Measurements from ENCODE around the gene TNFSF11. TPM values are rescaled to one million over a fixed set of nuclear protein-coding genes. Genes with fewer than 3 reads are reported as not detected.

The TNFSF11 gene
- total and polyA plus RNA-seq, 2 experiments from 2014 or later, result 9.9 TPM

DNA sequence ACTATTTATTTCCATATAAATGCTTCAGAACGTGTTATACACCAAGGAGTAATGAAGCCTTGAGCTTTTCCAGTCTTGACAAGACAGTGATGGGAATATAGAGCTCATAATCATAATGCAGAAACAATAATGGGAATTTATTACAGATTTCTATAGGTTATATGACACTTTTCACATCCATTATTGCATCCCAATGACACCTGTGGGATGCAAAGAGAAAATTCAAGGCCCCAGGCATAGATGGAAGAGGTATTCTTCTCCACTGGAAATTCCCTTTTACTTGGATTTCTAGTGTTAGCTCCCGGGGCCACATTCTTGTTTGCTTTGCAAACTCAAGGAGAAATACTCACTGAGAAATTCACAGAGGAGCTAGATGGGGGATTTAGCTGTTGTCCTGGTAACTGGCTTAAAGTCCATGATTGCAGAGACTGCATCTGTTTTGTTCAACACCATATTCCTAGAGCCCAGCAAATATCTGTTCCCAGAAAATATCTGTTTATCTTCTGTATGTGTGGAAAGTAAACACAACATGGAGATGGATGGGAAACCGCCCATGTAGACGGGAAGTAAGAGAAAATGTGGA, 30.6 kb upstream of the TNFSF11 start:
- Histone ChIP-seq H3K36me3 (ENCODE audit: insufficient read depth) (no peaks in the 10 kb centered on the region), H3K27me3 (ENCODE audit: insufficient read depth) (no peaks in the 10 kb centered on the region), H3K79me2 (replicated peaks; ENCODE audit: insufficient read depth) (no peaks in the 10 kb centered on the region), H3K4me2 (no peak overlapping the region), H3K27ac (ENCODE audit: low read depth) (no peak overlapping the region), H2AFZ (peak overlapping the region; percentile 30; the same call in 1 of the 2 replicates), H3K4me1 (ENCODE audit: insufficient read depth) (peaks cover 14% of the 10 kb centered on the region), H3K9me2 (ENCODE audit: insufficient read depth) (peaks cover 10% of the 10 kb centered on the region; the same call in 1 of the 2 replicates), H3F3A (replicated peaks; ENCODE audit: low read depth) (no peaks in the 10 kb centered on the region), H4K20me1 (replicated peaks; ENCODE audit: insufficient read depth) (no peaks in the 10 kb centered on the region), H3K4me3 (no peak overlapping the region)
- H3K27ac Mint-ChIP-seq, result no peak overlapping the region
- ATAC-seq (no peak), DNase-seq (ENCODE audit: low spot score) (peak; percentile 11)
- H3K4me1 Mint-ChIP-seq, result peaks cover 19% of the 10 kb centered on the region
- H3K4me3 Mint-ChIP-seq, result no peak overlapping the region
- no peaks in the 10 kb centered on the region for H3K9me3 Mint-ChIP-seq
- TF ChIP-seq JUNB (IDR thresholded peaks at IDR 0.05; ENCODE audit: unreplicated experiment), result no peak
- no peak for TF ChIP-seq POLR2AphosphoS5 (IDR thresholded peaks at IDR 0.05; ENCODE audit: low read depth)
- TF ChIP-seq NANOG (IDR thresholded peaks at IDR 0.05; ENCODE audit: borderline replicate concordance), result no peak
- TF ChIP-seq, protein P1, sequence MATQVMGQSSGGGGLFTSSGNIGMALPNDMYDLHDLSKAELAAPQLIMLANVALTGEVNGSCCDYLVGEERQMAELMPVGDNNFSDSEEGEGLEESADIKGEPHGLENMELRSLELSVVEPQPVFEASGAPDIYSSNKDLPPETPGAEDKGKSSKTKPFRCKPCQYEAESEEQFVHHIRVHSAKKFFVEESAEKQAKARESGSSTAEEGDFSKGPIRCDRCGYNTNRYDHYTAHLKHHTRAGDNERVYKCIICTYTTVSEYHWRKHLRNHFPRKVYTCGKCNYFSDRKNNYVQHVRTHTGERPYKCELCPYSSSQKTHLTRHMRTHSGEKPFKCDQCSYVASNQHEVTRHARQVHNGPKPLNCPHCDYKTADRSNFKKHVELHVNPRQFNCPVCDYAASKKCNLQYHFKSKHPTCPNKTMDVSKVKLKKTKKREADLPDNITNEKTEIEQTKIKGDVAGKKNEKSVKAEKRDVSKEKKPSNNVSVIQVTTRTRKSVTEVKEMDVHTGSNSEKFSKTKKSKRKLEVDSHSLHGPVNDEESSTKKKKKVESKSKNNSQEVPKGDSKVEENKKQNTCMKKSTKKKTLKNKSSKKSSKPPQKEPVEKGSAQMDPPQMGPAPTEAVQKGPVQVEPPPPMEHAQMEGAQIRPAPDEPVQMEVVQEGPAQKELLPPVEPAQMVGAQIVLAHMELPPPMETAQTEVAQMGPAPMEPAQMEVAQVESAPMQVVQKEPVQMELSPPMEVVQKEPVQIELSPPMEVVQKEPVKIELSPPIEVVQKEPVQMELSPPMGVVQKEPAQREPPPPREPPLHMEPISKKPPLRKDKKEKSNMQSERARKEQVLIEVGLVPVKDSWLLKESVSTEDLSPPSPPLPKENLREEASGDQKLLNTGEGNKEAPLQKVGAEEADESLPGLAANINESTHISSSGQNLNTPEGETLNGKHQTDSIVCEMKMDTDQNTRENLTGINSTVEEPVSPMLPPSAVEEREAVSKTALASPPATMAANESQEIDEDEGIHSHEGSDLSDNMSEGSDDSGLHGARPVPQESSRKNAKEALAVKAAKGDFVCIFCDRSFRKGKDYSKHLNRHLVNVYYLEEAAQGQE (IDR thresholded peaks at IDR 0.05; ENCODE audit: unreplicated experiment), result no peak
- no peak for TF ChIP-seq CREB1 (CRISPR knock-in tag; IDR thresholded peaks at IDR 0.05; ENCODE audit: low read depth)
- TF ChIP-seq EZH2phosphoT487 (IDR thresholded peaks at IDR 0.05; ENCODE audit: unreplicated experiment), result no peak
- TF ChIP-seq ZNF331 (CRISPR knock-in tag; IDR thresholded peaks at IDR 0.05; ENCODE audit: low read depth), result no peak
- TF ChIP-seq EZH2 (IDR thresholded peaks at IDR 0.05; ENCODE audit: low read depth, unreplicated experiment), result no peak
- TF ChIP-seq, protein P2, sequence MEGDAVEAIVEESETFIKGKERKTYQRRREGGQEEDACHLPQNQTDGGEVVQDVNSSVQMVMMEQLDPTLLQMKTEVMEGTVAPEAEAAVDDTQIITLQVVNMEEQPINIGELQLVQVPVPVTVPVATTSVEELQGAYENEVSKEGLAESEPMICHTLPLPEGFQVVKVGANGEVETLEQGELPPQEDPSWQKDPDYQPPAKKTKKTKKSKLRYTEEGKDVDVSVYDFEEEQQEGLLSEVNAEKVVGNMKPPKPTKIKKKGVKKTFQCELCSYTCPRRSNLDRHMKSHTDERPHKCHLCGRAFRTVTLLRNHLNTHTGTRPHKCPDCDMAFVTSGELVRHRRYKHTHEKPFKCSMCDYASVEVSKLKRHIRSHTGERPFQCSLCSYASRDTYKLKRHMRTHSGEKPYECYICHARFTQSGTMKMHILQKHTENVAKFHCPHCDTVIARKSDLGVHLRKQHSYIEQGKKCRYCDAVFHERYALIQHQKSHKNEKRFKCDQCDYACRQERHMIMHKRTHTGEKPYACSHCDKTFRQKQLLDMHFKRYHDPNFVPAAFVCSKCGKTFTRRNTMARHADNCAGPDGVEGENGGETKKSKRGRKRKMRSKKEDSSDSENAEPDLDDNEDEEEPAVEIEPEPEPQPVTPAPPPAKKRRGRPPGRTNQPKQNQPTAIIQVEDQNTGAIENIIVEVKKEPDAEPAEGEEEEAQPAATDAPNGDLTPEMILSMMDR (conservative IDR thresholded peaks at IDR 0.05; ENCODE audit: low read depth in 2 of 2), result no peak
- TF ChIP-seq, protein P3, sequence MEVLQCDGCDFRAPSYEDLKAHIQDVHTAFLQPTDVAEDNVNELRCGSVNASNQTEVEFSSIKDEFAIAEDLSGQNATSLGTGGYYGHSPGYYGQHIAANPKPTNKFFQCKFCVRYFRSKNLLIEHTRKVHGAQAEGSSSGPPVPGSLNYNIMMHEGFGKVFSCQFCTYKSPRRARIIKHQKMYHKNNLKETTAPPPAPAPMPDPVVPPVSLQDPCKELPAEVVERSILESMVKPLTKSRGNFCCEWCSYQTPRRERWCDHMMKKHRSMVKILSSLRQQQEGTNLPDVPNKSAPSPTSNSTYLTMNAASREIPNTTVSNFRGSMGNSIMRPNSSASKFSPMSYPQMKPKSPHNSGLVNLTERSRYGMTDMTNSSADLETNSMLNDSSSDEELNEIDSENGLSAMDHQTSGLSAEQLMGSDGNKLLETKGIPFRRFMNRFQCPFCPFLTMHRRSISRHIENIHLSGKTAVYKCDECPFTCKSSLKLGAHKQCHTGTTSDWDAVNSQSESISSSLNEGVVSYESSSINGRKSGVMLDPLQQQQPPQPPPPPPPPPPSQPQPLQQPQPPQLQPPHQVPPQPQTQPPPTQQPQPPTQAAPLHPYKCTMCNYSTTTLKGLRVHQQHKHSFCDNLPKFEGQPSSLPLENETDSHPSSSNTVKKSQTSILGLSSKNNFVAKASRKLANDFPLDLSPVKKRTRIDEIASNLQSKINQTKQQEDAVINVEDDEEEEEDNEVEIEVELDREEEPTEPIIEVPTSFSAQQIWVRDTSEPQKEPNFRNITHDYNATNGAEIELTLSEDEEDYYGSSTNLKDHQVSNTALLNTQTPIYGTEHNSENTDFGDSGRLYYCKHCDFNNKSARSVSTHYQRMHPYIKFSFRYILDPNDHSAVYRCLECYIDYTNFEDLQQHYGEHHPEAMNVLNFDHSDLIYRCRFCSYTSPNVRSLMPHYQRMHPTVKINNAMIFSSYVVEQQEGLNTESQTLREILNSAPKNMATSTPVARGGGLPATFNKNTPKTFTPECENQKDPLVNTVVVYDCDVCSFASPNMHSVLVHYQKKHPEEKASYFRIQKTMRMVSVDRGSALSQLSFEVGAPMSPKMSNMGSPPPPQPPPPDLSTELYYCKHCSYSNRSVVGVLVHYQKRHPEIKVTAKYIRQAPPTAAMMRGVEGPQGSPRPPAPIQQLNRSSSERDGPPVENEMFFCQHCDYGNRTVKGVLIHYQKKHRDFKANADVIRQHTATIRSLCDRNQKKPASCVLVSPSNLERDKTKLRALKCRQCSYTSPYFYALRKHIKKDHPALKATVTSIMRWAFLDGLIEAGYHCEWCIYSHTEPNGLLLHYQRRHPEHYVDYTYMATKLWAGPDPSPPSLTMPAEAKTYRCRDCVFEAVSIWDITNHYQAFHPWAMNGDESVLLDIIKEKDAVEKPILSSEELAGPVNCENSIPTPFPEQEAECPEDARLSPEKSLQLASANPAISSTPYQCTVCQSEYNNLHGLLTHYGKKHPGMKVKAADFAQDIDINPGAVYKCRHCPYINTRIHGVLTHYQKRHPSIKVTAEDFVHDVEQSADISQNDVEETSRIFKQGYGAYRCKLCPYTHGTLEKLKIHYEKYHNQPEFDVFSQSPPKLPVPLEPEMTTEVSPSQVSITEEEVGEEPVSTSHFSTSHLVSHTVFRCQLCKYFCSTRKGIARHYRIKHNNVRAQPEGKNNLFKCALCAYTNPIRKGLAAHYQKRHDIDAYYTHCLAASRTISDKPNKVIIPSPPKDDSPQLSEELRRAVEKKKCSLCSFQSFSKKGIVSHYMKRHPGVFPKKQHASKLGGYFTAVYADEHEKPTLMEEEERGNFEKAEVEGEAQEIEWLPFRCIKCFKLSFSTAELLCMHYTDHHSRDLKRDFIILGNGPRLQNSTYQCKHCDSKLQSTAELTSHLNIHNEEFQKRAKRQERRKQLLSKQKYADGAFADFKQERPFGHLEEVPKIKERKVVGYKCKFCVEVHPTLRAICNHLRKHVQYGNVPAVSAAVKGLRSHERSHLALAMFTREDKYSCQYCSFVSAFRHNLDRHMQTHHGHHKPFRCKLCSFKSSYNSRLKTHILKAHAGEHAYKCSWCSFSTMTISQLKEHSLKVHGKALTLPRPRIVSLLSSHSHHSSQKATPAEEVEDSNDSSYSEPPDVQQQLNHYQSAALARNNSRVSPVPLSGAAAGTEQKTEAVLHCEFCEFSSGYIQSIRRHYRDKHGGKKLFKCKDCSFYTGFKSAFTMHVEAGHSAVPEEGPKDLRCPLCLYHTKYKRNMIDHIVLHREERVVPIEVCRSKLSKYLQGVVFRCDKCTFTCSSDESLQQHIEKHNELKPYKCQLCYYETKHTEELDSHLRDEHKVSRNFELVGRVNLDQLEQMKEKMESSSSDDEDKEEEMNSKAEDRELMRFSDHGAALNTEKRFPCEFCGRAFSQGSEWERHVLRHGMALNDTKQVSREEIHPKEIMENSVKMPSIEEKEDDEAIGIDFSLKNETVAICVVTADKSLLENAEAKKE (CRISPR knock-in tag; IDR thresholded peaks at IDR 0.05), result no peak
- TF ChIP-seq ZNF114 (CRISPR knock-in tag; IDR thresholded peaks at IDR 0.05), result no peak
- TF ChIP-seq, protein P4, sequence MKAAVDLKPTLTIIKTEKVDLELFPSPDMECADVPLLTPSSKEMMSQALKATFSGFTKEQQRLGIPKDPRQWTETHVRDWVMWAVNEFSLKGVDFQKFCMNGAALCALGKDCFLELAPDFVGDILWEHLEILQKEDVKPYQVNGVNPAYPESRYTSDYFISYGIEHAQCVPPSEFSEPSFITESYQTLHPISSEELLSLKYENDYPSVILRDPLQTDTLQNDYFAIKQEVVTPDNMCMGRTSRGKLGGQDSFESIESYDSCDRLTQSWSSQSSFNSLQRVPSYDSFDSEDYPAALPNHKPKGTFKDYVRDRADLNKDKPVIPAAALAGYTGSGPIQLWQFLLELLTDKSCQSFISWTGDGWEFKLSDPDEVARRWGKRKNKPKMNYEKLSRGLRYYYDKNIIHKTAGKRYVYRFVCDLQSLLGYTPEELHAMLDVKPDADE (IDR thresholded peaks at IDR 0.05), result no peak
- no peak for TF ChIP-seq STAT1 (IDR thresholded peaks at IDR 0.05; ENCODE audit: unreplicated experiment)
- H3K27me3 Mint-ChIP-seq (ENCODE audit: insufficient read depth, low read depth, poor library complexity), result peaks cover 4% of the 10 kb centered on the region
- H3K36me3 Mint-ChIP-seq (ENCODE audit: low read depth), result no peaks in the 10 kb centered on the region
